HG02973 (cell line): Measurements from ENCODE around the gene RIOX2.

Source experiments
- ATAC-seq: cut with Tn5 transposase; IDR thresholded peaks from one replicate; pipeline ENCODE4 v1.9.1; 2021; ENCODE audit warnings: moderate library complexity; ENCODE audit not compliant: unreplicated experiment

The RIOX2 gene

GRCh38 chr3:97990624-97991292 lies 18.5 kb upstream of the RIOX2 start:
- ATAC-seq, result no peak

DNA sequence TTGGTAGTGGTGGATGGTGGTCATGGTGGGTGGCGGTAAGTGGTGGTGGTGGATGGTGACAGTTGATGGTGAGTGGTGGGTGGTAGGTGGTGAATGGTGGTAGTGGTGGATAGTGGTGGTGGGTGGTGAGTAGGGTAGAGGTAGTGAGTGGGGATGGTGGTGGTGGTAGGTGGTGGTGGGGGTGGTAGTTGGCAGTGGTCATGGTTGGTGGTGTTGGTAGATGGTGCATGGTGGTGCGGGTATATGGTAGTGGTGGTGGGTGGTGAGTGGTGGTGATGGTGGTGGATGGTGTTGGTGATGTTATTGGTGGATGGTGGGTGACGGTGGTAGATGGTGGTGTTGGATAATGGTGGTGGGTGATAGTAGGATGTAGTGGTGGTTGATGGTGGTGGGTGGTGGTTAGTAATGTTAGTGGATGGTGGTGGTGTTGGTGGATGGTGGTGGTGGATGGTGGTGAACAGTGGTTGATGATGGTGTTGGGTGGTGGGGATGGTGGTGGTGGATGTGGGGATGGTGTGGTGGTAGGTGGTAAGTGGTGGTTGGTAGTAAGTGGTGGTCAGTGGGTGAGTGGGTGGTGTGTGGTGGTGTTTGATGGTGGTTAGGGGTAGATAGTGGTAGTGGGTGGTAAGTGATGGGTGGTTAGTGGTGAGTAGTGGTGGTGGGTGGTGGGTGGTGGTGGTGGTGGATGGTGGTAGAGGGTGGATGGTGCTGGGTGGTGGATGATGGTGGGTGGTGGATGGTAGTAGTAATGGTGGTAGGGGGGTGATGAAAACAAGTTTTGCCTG lies 16.7 kb upstream of the RIOX2 start:
- ATAC-seq, result no peak

- ATAC-seq, result no peak
Measured at GRCh38 chr3:97987306-97987705, 15.1 kb upstream of the RIOX2 start.

- no peak for ATAC-seq
Measured at GRCh38 chr3:97983933-97984491, 11.8 kb upstream of the RIOX2 start.

- ATAC-seq, result no peak
Measured at GRCh38 chr3:97981886-97982285, 9.7 kb upstream of the RIOX2 start.

- ATAC-seq, result no peak
Measured at GRCh38 chr3:97979610-97980009, 7.4 kb upstream of the RIOX2 start.

DNA sequence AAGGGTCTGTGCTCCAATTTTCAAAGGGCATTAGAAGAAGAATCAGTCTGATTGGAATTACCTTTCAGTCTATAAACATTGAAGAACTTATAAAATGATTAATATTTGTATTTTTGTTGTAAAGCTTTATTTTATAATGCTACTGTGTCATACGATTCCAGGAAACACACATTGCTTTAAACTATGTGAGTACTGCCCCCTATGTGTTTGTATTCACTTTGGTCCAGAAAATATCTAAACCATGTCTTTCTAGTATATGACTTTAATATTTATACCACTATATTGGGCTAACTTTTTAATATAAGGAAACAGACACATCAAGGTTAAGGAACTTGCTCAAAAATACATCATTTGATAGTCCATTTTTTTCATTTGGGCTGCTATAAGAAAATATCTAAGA lies 3.2 kb upstream of the RIOX2 start:
- no peak for ATAC-seq

DNA sequence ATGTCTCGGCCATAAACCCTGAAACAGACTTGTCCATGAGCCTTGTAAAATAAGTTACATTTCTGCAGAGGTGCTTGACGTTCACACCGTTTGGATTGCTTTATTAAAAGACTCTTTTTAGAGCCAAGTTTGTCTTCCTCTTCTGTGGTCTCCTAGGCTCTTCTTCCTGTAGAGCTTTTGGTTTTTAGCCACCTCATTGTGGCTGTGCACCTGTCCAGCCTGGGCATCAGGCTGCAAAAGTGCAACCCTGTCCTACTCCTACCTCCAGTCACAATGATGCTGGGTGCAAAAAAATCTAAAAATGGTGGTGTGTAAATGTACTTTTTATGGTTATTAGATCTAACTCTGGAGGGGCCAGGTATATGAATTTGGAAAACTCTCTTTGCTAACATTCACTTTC lies 2.8 kb upstream of the RIOX2 start:
- no peak for ATAC-seq

DNA sequence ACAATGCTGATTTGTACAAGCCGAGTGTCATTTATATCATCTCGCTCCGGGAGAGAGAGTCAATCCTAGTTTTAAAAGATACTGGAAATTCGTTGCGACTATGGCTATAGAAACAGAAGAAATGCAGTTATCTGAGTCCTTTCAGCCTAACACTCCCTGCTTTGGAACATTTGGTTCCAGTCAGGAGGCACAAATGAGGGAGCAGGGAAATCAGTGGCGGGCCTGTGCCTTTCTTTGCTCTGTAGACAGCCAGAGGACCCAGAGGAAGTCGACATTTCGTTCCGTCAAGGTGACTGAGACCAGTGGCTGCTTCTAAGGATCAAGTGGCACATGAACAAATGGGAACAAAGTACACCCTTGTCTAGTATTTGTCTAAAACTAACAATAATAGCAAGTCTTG lies 745 bp upstream of the RIOX2 start:
- ATAC-seq, result no peak

- ATAC-seq, result no peak
Measured at GRCh38 chr3:97970956-97971620, 1.1 kb downstream of the RIOX2 start.

GRCh38 chr3:97970156-97970555 lies 2.1 kb downstream of the RIOX2 start:
- no peak for ATAC-seq

DNA sequence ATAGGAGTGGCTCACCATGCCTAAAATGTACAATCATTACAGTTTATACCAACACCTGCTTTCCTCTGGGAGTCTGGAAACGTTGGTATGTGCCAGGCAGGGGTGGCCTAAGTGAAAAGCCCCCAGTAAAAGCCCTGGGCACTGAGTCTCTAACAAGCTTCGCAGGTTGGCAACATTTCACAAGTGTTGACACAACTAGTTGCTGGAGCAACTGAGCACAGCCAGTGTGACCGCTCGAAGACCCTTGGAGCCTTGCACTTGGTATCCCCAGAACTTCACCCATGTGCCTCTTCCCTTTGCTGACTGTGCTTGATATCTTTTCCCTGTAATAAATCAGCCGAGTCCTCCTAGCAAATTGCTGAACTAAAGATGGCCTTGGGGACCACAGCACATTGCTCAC lies 2.7 kb downstream of the RIOX2 start:
- ATAC-seq, result no peak

DNA sequence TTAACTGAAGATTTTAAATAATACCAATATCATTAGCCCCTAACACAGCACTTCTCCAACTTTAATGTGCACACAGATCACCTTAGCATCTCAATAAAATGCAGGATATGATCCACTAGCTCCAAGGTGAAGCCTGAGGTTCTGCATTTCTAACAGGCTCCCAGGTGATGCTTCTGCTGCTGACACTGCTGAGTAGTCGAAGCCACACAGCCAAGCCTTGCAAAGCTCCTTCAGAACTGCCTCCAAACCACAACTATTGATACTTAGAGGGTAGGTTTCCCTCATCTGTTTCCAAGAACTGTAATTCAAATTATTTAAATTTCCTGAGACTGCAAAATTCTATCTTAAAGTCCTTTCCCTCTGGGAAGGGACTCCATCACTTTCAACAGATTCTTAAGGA lies 3.9 kb downstream of the RIOX2 start:
- no peak for ATAC-seq

- ATAC-seq, result no peak
Measured at GRCh38 chr3:97967966-97968365, 4.3 kb downstream of the RIOX2 start.

- no peak for ATAC-seq
Measured at GRCh38 chr3:97960993-97961766, 11.1 kb downstream of the RIOX2 start.

DNA sequence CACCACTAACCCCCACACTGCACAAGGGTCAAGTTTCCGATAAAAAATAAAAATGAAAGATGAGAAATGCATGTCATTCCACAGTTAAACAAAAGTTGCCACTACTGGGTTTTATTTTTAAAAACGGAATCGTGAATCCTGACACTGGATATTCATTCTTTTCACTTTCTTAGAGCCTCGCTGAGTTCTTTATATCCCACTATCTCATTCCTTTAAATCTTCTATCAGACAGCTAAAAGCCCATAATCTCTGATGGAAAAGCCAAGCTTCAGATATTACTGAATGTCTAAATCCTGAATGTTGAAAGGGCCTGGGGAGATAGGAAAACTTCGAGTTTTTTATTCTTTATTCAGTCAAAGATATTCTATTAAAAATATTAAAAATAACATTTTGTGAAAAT lies 11.7 kb downstream of the RIOX2 start:
- ATAC-seq, result no peak

- no peak for ATAC-seq
Measured at GRCh38 chr3:97959872-97960271, 12.4 kb downstream of the RIOX2 start.

DNA sequence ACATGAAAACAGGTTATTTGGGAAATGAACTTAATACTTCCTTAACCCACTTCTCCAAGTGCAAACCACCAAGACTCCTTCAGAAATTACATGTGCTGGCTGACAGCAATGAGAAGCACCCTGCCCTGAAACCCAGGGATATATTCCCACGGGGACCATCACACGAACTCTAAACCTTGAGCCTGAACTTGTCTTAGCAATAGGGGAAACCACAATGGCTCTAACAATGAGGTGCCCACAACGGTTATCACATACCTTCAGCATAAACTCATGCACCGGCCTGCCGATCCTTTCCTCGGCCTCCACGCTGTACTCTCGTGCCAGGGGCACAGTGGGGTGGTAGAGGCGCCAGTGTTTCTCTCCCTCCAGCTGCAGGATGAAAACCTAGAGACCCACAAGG lies 13.4 kb downstream of the RIOX2 start:
- no peak for ATAC-seq

- ATAC-seq, result no peak
Measured at GRCh38 chr3:97958396-97958795, 13.8 kb downstream of the RIOX2 start.

DNA sequence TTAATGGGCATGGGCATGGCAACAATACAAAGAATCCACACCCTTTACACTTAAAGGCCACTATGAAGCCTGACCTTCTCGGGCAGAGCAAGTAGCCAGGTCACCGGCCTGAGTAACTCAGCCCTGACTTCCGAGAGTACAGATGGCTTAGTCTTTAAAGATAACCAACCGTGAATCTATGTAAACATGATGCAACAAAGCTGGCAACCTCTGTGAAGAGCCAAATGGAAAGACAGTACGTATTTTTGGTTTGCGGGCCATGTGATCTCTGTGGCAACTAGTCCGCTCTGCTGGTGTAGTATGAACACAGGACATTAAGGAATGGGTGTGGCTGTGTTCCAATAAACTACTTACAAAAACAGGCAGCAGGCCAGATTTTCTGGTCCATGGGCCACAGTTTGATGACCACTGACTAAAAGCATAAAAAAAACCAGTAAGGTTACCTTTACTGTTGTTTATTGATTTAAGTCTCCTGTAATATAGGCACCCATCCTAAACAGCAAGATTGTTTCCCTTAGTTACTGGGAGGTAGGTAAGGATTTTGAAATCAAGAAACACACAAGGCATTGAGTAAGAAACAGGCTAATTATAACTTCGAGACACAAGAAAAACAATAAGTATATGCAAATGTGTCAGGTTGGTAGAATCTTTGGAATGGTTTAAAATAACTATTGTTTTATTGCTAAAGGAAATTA lies 14.5 kb downstream of the RIOX2 start:
- no peak for ATAC-seq
